ENCODE data around the gene SULT6B1.
"Not testable (repeated sequence)": the region's sequence is repeated elsewhere in the genome, so short reads cannot be mapped to it uniquely, and the experiment has no call there.

- not testable (repeated sequence) for TF ChIP-seq EZH2 (IDR thresholded peaks at IDR 0.05); POLR2AphosphoS5 (IDR thresholded peaks at IDR 0.05; ENCODE audit: borderline replicate concordance, low read depth, low read length)
These were observed 16.7 kb upstream of the SULT6B1 start for GRCh38 chr2:37205071-37205661.

Measured in SK-N-MC (cell line).